K562 (cell line): ENCODE results near the gene UTP25. TPM values are rescaled to one million over a fixed set of nuclear protein-coding genes. Genes with fewer than 3 reads are reported as not detected.
A peak's percentile ranks its signal among the peaks of the same experiment; 100 is the strongest.

Source experiments
- ATAC-seq: fragments of 200-7000 bp; cut with Tn5 transposase; 3 replicates; pipeline ENCODE4 v1.9.1; 2020; ENCODE audit warnings: moderate library complexity
- BruUV-seq: library from RNA; stranded (reverse); fragments of 400-500 nt; replicated peaks from 2 replicates; lab custom pipeline; 2021; lab: Mats Ljungman, UMichigan
- CTCF ChIA-PET: fragments of 300-600 bp; formaldehyde crosslinking; extraction: SDS; loops from one replicate; lab custom pipeline; 2021; ENCODE audit warnings: low intra/inter-chr PET ratio; lab: Yijun Ruan, JAX
- POLR2A ChIA-PET: fragments of 300-600, 350-650 bp; sonication (Branson Sonifier 250); formaldehyde crosslinking; extraction: SDS; loops from one replicate; lab custom pipeline; 2021; ENCODE audit warnings: antibody characterized with exemption, inconsistent platforms; lab: Yijun Ruan, JAX
- DNase-seq, 4 experiments: peaks; one replicate each; pipeline versions ENCODE4 v3.0.0 to v3.0.0-alpha.2; 2011 to 2018; ENCODE audit warnings: low spot score in 3 of 4, mixed read lengths in 3 of 4; ENCODE audit errors: extremely low read depth in 1 of 4
- FAIRE-seq: peaks from 2 replicates; lab custom pipeline; 2011; peaks lifted over from hg19 to GRCh38; lab: Jason Lieb, UNC
- H2AFZ ChIP-seq: 2 replicates; pipeline ENCODE4 v1.6.0; 2011; ENCODE audit warnings: low read depth, low read length, control low read depth, inconsistent platforms
- H3K27ac ChIP-seq: fragments of 200-600 bp; 3 replicates; pipeline ENCODE4 v1.8.0; 2011; ENCODE audit warnings: low read depth, mild to moderate bottlenecking, control low read depth, inconsistent platforms, low read length, moderate library complexity, mixed read lengths; ENCODE audit errors: extremely low read depth
- H3K27me3 ChIP-seq, 2 experiments: fragments of 300-600 bp in 1 of 2; 2 replicates in 1 of 2; 3 replicates in 1 of 2; pipeline versions ENCODE4 v1.6.0 to v1.8.0; 2011; ENCODE audit warnings: inconsistent platforms in 2 of 2, low read length in 2 of 2, mild to moderate bottlenecking in 1 of 2, mixed read lengths in 1 of 2, moderate library complexity in 1 of 2; ENCODE audit not compliant: control insufficient read depth in 2 of 2, insufficient read depth in 2 of 2
- H3K36me3 ChIP-seq: fragments of 300-600 bp; 3 replicates; pipeline ENCODE4 v1.8.0; 2011; ENCODE audit warnings: mild to moderate bottlenecking, low read length, inconsistent platforms; ENCODE audit not compliant: control insufficient read depth, insufficient read depth
- H3K4me1 ChIP-seq, 2 experiments: fragments of 200-600 bp in 1 of 2; replicated peaks in 1 of 2; 2 replicates in 1 of 2; 3 replicates in 1 of 2; pipeline versions ENCODE4 v1.5.1 to v1.8.0; 2011; ENCODE audit warnings: inconsistent platforms in 2 of 2, low read length in 2 of 2, mild to moderate bottlenecking in 1 of 2, mixed read lengths in 1 of 2, moderate library complexity in 1 of 2; ENCODE audit not compliant: control insufficient read depth in 2 of 2, insufficient read depth in 2 of 2
- H3K4me2 ChIP-seq: 2 replicates; pipeline ENCODE4 v1.6.1; 2011; ENCODE audit warnings: low read length, control low read depth, inconsistent platforms, mixed read lengths; ENCODE audit not compliant: insufficient read depth
- H3K4me3 ChIP-seq: fragments of 200-600 bp; sonication (generic), shearing (Covaris generic); 2 replicates; pipeline ENCODE4 v1.5.1; 2016; ENCODE audit warnings: control low read depth, inconsistent platforms
- H3K79me2 ChIP-seq: fragments of 200-600 bp; 3 replicates; pipeline ENCODE4 v1.8.0; 2011; ENCODE audit warnings: low read length, inconsistent platforms; ENCODE audit not compliant: control insufficient read depth, insufficient read depth
- H3K9ac ChIP-seq, 2 experiments: 2 replicates each; pipeline versions ENCODE4 v1.6.0 to v1.6.1; 2011; ENCODE audit warnings: low read depth in 2 of 2, low read length in 2 of 2, control low read depth in 1 of 2, inconsistent platforms in 1 of 2, mild to moderate bottlenecking in 1 of 2, mixed read lengths in 1 of 2; ENCODE audit not compliant: insufficient read depth in 1 of 2
- H3K9me1 ChIP-seq: one replicate; pipeline ENCODE4 v1.6.0; 2011; ENCODE audit warnings: inconsistent platforms, mild to moderate bottlenecking, low read length, moderate library complexity; ENCODE audit not compliant: control insufficient read depth, insufficient read depth
- H3K9me3 ChIP-seq: replicated peaks from 2 replicates; pipeline ENCODE4 v1.5.1; 2011; ENCODE audit warnings: low read depth, low read length, inconsistent platforms; ENCODE audit not compliant: control insufficient read depth, insufficient read depth
- H4K20me1 ChIP-seq: replicated peaks from 2 replicates; pipeline ENCODE4 v1.6.1; 2011; ENCODE audit warnings: low read length, inconsistent platforms, mixed read lengths; ENCODE audit not compliant: control insufficient read depth, insufficient read depth
- CEBPB ChIP-seq: fragments of 450-650 bp; IDR thresholded peaks from 2 replicates; pipeline ENCODE4 v1.6.1; 2016; ENCODE audit warnings: missing genetic modification characterization, missing compliant biosample characterization
- CEBPG ChIP-seq, 3 experiments: fragments of 200-800 bp in 1 of 3; sonication (Bioruptor generic) in 1 of 3; sonication (generic) in 1 of 3; formaldehyde crosslinking in 1 of 3; IDR thresholded peaks in 2 of 3; conservative IDR thresholded peaks in 1 of 3; 2 replicates each; pipeline versions ENCODE4 v1.6.1 to v1.8.0; 2016 to 2022; ENCODE audit warnings: missing compliant biosample characterization in 2 of 3, missing genetic modification characterization in 2 of 3, mild to moderate bottlenecking in 1 of 3, missing genetic modification reagents in 1 of 3
- CGGBP1 ChIP-seq: fragments of 250-450 bp; sonication (Bioruptor Pico); IDR thresholded peaks from 2 replicates; pipeline ENCODE4 v1.9.0; 2021; ENCODE audit warnings: mild to moderate bottlenecking
- HNRNPH1 ChIP-seq: fragments of 200-400 bp; formaldehyde crosslinking; optimal IDR thresholded peaks from 2 replicates; pipeline ENCODE3; 2017; ENCODE audit warnings: low read depth, mild to moderate bottlenecking, low read length, moderate library complexity
- RNF219 ChIP-seq: fragments of 250-450 bp; sonication (Bioruptor Pico); IDR thresholded peaks from 2 replicates; pipeline ENCODE4 v1.5.0; 2022; ENCODE audit warnings: mild to moderate bottlenecking
- TAF1 ChIP-seq: IDR thresholded peaks from 2 replicates; pipeline ENCODE4 v1.6.1; 2011; ENCODE audit warnings: mild to moderate bottlenecking, low read length, moderate library complexity; ENCODE audit not compliant: insufficient read depth, control insufficient read depth, severe bottlenecking; ENCODE audit errors: extremely low read depth
- WGBS: fragments of 100-300 bp; shearing (Covaris generic); methylation state at CpG from one replicate; pipeline ENCODE4 v1.1.6; 2016; ENCODE audit warnings: low coverage, mixed read lengths; ENCODE audit not compliant: insufficient coverage; ENCODE audit errors: missing lambda C conversion rate; 5-methylcytosine and 5-hydroxymethylcytosine counted together
- in situ Hi-C: fragments of 300-500 bp; cut with MboI; formaldehyde crosslinking; loops from 4 replicates; pipeline ENCODE4 v1.15.0; 2018; ENCODE audit warnings: inconsistent platforms, mixed read lengths
- intact Hi-C: fragments of 100-400 bp; cut with micrococcal nuclease; formaldehyde crosslinking; loops from 2 replicates; pipeline ENCODE4 v1.14.2; 2022
- polyA plus RNA-seq, 8 experiments: library from polyadenylated mRNA; depleted of rRNA in 4 of 8; stranded (reverse) in 5 of 8; unstranded in 3 of 8; fragments of >200 nt; fragmentation: Nextera tagmentation in 2 of 8; fragmentation: Illumina TruSeq in 1 of 8; extraction: Ambion mirVana in 2 of 8; extraction: Trizol in 1 of 8; gene quantifications; 2 replicates each; pipeline versions ENCODE4 v1.2.1 to v1.2.3, GENCODE V29; 2011 to 2014; ENCODE audit warnings: inconsistent platforms in 1 of 8, missing spikeins in 1 of 8
- total RNA-seq, 7 experiments: library from RNA; depleted of rRNA in 6 of 7; stranded (reverse); fragments of >200 nt in 6 of 7; fragmentation: Illumina TruSeq in 2 of 7; extraction: Trizol in 2 of 7; gene quantifications; 2 replicates each; pipeline versions ENCODE4 v1.2.1 to v1.2.3, GENCODE V29; 2011 to 2021; ENCODE audit warnings: low replicate concordance in 1 of 7
- TF ChIP-seq, protein P1 (sequence below): fragments of 250-450 bp; sonication (Bioruptor Pico); IDR thresholded peaks from 2 replicates; pipeline ENCODE4 v1.9.0; 2021; ENCODE audit warnings: mild to moderate bottlenecking, inconsistent platforms

The UTP25 gene
- total and polyA plus RNA-seq, 9 of the 15 experiments (the other 6 are each of a cell fraction or from before 2014, with no cell fraction given): 5.7 to 17.6 (median 12.0) TPM

GRCh38 chr1:209840611-209841010 is 12.8 kb downstream of the UTP25 start (continued):
- TF ChIP-seq CGGBP1 (CRISPR knock-in tag) (no peak), RNF219 (CRISPR knock-in tag) (no peak), TAF1 (no peak)

- TF ChIP-seq CEBPG (CRISPR knock-in tag; IDR thresholded peaks at IDR 0.05): no peak
- TF ChIP-seq CEBPG (tag; conservative IDR thresholded peaks at IDR 0.05 in 1 of 2, IDR thresholded peaks at IDR 0.05 in 1 of 2): peak; percentile 70 to 76
- TF ChIP-seq HNRNPH1: no peak
- peak; percentile 73 for TF ChIP-seq CEBPB (tag)
- TF ChIP-seq, protein P1, sequence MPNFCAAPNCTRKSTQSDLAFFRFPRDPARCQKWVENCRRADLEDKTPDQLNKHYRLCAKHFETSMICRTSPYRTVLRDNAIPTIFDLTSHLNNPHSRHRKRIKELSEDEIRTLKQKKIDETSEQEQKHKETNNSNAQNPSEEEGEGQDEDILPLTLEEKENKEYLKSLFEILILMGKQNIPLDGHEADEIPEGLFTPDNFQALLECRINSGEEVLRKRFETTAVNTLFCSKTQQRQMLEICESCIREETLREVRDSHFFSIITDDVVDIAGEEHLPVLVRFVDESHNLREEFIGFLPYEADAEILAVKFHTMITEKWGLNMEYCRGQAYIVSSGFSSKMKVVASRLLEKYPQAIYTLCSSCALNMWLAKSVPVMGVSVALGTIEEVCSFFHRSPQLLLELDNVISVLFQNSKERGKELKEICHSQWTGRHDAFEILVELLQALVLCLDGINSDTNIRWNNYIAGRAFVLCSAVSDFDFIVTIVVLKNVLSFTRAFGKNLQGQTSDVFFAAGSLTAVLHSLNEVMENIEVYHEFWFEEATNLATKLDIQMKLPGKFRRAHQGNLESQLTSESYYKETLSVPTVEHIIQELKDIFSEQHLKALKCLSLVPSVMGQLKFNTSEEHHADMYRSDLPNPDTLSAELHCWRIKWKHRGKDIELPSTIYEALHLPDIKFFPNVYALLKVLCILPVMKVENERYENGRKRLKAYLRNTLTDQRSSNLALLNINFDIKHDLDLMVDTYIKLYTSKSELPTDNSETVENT (CRISPR knock-in tag): no peak
- no peak overlapping the region for H3K4me3 ChIP-seq
- intact Hi-C loops (no loop called here), in situ Hi-C loops (no loop called here)
- ChIA-PET CTCF (no interaction called here), POLR2A (interaction anchor here (0.9 to 2.8 kb wide), 5 partner anchors 11 to 141 kb away, joined by 3 to 9 read pairs (median 4); partner anchors contain the start of gene UTP25)
- ATAC-seq: no peak
- no peaks in the 10 kb centered on the region; the same call in 2 of the 3 replicates for H3K79me2 ChIP-seq
- H3K9me1 ChIP-seq: no peaks in the 10 kb centered on the region
- H3K9ac ChIP-seq: no peak overlapping the region
- no peak for FAIRE-seq
- H2AFZ ChIP-seq: no peak overlapping the region
- no TSS peak for BruUV-seq
- H3K4me2 ChIP-seq: no peak overlapping the region
- DNase-seq: no peak
- peaks cover 97% of the 10 kb centered on the region for H3K36me3 ChIP-seq
- no peaks in the 10 kb centered on the region for H3K27me3 ChIP-seq
- H3K27ac ChIP-seq: no peak overlapping the region
- H3K4me1 ChIP-seq: no peaks in the 10 kb centered on the region
- no peaks in the 10 kb centered on the region for H3K9me3 ChIP-seq
- WGBS: 85% methylated on average over 6 of the region's 6 CpGs
- no peaks in the 10 kb centered on the region for H4K20me1 ChIP-seq
These were observed 17.1 kb downstream of the UTP25 start for GRCh38 chr1:209844695-209845407.
